GM21423 (cell line): ENCODE results near the gene PPT2.

Source experiments
- ATAC-seq: cut with Tn5 transposase; IDR thresholded peaks from one replicate; pipeline ENCODE4 v1.9.1; 2021; ENCODE audit warnings: mild to moderate bottlenecking, moderate library complexity; ENCODE audit not compliant: unreplicated experiment

The PPT2 gene, protein sequence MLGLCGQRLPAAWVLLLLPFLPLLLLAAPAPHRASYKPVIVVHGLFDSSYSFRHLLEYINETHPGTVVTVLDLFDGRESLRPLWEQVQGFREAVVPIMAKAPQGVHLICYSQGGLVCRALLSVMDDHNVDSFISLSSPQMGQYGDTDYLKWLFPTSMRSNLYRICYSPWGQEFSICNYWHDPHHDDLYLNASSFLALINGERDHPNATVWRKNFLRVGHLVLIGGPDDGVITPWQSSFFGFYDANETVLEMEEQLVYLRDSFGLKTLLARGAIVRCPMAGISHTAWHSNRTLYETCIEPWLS

DNA sequence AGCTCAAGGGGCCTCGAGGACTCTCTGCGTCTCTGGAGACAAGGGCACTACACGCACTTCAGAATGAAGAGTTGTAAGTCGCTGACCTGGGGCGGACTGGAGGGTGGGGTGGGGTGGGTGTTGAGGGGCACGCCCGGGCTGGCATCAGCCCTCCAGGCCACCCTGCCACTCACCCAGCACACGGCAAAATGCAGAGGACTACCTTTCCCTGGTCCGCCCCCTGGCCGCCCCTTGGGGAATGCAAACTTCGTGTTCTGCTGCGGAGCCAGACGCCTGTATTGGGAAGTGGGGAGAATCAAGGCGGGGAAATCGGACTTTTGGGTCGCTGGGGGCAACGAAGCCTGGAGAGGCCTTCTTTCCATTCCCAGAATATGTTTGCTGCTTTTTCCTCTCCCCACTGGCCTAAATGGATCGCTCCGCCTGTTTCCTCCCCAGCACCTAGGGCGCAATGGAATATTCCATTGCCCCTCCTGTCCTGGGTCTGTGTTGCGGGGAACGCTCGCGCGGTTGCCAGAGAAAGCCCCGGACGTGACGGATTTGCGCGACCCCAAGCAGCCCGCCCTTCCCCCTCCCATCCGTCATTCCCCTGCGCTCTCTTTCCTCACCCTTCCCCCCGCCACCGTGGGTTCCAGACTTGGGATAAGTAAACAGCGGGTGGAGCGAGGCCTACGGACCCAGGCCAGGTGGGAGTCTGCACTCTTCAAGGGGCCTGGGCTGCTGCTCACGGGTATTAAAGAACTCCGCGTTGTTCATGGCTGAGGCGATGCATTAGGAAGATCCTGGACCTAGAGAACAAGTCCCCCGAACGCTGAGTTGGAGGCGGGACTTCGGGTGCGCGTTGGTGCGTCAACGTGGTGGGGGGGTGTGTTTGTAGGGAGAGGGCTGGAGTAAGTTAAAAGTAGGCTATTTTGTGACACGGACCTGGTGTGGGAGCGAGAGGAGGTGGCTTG, at the start of gene PPT2:
TSS of gene PPT2 (plus strand) at position 578 of the 950 bp plus-strand sequence. CDS start 454 bp downstream, outside the sequence.
- no peak for ATAC-seq

DNA sequence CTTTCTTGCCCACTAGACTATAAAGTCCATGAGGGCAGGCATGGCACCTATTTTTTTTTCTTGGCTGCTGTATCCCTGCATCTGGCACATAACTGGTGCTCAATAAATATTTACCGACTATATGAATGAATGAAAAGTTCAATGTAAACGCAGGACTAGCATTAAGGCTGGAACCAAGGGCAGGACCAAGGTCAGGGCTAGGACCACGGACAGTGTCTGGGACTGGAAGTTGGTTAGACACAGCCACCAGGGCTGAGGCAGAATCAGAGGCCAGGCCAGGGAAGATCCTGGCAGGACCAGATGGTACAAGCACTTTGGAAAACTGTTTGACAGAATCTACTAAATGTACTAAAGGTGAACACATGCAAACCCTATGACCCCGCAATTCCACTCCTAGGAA, 48.5 kb upstream of the PPT2 start:
- ATAC-seq = no peak

DNA sequence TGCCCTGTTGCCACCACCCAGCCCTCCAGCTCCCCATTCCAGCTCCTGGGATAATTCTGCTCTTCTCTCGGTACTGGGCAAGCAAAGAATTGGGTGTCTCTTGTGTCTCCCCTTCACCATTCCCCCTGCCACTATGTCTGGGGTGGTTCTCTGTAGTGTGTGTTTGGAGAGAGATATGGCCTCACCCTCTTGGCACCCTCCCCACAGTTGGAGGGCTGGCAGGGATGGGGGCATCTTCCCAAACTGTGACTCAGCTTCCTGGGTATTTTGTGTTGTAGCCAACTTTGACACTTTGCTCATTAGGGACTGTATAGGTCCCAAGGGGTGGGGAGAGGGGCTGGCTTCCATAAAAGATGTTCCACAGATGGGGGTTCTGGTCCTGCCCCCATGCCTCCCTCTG, 46.5 kb upstream of the PPT2 start:
- ATAC-seq = no peak

DNA sequence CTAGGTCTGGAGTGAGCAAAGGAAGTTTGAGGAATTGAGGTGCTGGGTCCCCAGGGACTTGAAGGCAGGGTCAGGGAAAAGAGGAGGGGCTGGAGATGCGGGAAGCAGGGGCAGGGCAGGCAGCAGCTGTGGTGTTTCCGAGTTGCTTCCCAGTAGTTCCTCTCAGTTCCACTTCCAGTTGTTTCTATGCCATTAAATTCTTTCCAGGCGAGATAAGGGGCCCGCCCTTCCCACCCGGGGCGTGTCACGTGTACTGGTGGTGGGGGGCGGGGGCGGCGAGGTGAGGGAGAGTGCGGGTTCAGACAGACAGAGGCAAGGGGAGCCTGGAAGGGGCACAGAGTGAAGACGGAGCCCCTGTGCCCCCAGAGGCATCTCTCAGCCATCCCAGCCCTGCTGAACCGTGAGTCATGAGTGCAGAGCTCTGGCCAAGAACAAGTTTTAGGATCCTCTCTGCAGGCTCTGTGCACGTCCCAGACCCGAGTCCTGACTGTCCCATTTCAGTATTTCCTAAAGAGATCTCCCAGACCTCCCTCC, 45.8 kb upstream of the PPT2 start:
- no peak for ATAC-seq

DNA sequence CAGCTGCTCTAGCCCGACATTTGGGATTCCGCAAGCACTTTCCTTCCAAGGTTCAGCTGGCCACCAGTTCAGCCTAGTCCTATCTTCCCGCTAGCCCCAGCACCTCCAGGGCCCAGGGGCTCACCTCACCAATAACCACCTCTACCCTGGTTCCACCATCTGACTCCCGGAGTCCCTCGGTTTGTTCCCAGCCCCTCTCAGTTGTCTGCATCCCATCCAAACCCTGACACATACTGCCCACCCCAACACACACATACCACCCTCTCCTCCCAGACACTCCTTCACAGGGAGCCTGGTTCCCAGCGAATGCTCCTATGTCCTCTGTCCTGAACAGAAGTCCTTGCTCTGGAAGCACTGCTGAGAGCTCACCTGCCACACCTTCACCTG, 45.2 kb upstream of the PPT2 start:
- ATAC-seq = no peak

DNA sequence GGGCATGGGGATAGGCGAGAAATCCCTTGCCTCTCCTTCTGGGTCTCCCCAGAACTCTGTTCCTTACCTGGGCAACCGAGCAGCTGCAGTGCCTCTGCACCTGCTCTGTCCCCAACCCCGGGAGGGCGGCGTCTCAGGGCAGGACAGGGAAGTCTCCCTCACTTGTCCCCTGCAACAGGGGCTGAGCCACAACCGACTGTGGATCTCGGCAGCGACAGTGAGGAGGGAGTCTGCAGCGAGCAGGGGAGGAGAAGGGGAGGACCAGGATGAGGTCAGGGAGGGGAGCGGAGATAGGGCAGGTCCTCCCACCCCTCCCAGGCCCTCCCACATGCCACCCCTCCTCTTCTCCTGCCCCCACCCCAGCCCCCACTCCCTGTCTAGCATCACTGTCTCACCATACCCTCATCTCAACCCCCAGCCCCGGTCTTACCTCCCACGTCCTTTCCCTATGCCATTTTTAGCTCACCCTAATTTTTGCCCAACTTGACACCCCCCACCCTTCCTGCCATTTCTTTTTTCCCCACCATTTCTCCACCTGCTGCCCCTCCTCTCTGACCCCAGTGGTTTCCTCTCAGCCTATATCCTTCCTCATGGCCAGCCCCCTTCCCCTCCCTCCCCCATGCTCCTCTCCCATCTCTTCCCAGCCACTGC, 44.7 kb upstream of the PPT2 start, which contains the start of gene TNXB:
TSS of gene TNXB (minus strand) at position 225 of the 651 bp plus-strand sequence. CDS start 11,140 bp downstream, outside the sequence.
- ATAC-seq = no peak

DNA sequence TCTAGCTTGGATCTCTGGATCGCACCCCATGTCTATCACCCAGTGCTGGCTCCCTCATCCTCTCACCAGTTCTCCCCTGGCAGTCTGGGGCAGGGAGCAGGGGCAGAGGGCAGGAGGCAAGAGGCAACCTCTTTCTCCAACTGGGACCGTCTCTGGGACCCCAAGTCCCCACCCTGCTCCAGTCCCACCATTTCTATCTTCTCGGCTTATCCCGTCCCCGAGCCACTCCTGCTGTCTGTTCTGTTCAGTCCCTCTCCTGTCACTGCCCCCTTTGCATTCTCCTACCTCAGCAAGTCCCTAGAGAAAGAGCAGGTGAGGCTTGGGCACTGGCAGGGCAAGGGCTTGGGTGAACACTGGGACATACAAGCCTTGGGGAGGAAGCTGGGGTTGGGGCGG, 44.2 kb upstream of the PPT2 start:
- no peak for ATAC-seq

DNA sequence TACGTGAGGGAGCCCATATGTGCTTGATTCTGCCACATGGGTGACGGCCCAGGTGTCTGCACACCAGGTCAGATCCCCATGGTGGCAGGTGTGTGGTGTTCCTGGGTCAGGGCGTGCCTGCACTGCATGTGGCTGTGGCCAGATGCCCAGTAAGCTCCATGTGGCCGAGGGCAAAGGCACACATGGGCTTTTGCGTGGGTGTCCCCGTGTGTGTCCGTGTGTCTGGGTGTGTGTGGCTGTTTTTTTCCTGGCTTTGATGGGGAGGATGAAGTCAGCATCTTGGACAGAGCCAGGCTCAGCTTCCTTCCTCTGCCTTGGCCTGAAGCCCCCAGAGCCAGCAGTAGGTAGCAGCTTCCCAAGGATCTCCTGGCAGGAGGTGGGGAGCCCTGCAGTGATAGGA, 43.3 kb upstream of the PPT2 start:
- no peak for ATAC-seq

DNA sequence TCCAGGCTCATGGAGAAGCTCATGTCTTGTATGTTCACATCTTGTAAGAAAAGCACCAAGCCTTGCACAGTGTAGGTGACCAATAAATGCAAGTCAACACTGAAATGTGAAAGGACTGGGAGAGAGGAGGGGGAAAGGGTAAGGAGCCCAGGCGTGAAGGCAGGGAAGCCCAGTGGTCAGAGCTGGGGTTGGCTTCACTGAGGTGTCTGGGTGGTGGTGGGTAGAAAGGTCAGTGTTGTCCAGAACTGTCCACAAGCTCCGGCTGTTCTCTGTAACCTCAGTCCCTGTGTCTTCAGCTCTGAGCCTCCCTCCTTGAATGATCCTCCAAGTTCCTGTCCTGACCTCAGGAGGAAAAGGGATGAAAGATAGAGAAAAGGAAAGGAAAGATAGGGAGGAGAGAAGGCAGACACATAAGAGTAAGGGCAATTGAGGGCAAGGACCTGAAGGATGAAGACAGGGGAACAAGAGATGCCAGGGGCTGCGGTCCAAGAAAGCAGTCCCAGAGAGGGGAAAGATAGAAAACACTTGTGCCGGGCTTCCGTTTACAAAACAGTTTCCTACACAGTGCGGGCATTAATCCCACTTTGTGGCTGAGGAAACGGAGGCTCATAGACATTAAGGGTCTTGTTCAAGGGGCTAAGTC, 42.4 kb upstream of the PPT2 start:
- ATAC-seq = no peak

DNA sequence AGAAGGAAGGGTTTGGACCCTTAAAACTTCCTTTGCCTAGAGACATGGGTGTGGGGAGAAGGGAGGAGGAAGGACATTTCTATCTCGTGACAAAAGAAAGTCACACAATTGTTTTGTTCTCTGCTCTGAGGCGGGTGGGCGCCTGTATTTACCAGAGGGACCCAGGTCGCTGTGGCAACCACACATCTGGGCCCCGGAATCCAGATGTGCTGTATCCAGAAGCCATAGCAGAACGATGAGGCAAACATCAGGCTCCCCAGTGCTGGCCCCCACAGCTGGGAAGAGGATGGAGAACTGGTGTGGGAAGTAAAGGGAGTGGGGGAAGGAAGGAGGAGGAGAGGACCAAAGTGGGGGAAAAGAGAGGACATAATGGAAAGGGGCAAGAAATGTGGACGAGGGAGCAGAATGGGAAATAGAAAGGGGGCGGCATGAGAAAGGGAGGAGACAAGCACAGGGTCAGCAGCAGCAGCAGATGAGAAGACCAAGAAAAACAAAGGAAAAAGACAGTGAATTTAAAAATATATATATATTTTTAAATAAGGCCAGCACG, 41.4 kb upstream of the PPT2 start:
- ATAC-seq = no peak

DNA sequence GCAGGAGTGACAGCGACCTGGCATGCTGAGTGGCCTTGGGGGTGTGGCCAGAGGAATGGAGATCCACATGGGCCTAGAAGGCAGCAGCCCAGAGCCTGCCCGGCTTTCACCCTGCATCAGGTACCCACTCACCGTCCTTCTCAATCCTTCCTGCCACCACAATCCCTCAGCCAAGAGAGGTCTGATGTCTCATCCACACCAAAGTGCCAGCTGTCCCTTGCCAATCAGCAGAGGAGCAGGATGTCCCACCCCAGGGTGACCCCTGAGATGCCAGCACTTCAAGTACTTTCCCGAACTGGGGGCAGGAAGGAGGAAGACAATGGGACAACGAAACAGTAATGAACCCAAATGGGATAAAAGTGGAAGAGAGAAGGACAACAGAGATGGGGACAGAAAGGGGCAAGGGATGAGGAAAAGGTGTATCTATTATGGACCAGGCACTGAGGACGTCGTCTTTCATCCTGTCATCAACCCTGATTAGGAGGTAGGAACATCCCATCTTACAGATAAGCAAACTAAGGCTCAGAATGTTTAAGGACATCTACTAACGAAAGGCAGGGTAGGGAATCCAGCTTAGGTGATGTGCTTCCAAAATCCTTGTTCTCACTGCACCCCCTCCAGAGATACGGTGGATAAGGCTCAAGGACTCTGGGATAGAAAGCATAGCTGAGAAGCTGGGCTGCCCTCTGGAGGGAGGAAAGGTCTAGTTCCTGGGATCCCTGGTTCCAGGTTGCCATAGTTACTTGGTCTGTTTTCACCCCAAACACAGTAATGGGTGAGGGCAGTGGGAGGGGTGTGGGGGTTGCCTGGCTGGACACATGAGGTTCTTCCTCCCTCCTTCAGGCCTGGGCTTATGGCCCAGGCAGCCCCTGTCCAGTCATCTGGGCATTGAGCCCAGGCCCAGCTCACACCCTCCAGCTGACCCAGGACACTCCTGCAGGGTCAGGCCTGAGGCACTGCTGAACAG, 40.3 kb upstream of the PPT2 start:
- no peak for ATAC-seq

DNA sequence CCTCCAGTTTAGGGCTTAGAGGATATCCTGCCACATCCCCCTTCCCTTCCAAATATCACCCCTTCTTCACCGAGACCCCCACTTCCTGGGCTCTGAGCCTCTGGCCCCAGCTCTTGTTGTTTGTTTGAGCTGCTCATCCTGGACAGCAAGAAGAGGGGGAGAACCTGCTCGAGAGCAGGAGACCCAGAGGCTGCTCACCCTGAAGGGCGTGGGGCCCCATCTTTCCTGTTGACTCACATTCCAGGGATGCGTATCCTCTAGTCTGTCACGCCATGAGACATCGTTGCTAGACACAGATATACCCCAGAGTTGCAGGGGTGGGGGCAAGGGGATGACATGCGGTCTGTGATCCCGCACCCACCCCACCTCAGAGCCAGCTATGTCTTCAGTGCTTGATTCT, 39.1 kb upstream of the PPT2 start:
- ATAC-seq = no peak

DNA sequence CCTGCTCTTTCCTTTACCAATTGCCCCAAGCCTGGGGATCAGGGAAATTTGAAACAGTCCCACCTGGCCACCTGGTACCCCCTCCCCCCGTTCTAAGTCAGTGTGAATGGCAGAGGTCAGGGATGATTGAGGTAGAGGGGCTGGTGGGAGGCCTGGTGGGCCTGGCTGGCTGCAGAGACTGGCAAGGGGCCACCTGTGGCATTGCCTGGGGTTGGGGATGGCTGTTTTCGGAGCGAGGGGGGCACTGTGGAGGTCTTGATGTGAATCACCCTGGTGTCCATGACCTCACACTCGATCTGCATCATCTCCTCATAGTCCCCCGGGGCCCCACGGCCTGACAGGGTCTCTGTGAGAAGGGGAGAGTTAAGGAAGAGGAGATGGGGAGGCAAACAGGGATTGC, 38.3 kb upstream of the PPT2 start:
- no peak for ATAC-seq

DNA sequence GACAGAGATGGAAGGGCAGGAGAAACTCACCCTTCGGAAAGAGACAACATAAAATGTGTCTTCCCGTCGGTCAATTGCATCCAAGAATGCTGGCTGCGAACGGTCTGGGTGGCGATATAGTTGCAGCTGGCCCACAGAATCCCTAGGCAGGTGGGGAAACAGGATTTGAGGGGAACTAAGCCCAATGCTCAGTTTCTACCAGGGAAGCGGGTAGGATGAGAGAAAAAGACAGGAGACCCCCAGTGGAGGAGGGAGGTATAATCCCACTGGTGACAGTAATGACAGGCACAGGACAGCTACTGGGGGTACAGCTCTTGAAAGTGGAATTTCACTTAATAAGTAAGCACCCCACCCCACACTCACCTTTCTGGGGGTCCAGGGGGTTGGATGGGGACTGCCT, 37.3 kb upstream of the PPT2 start:
- ATAC-seq = no peak

DNA sequence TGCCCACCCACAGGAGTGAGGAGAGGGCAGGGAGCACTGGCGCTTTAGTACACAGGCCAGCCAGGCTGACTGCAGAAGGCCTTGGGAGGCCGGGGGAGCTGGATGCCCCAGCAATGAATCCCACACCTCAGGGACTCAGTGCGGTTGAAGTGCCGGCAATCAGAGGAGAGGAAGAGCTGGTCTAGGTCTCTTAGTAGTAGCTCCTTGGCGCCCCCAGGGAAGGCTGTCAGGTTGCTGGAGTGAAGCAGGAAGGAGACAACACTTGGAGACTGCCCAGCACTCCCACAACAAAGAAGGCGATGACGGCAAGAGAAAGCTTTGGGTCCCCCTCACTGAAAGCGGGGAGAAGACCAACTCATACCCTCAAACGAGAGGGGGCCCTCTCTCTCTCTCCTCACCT, 36.5 kb upstream of the PPT2 start:
- no peak for ATAC-seq

DNA sequence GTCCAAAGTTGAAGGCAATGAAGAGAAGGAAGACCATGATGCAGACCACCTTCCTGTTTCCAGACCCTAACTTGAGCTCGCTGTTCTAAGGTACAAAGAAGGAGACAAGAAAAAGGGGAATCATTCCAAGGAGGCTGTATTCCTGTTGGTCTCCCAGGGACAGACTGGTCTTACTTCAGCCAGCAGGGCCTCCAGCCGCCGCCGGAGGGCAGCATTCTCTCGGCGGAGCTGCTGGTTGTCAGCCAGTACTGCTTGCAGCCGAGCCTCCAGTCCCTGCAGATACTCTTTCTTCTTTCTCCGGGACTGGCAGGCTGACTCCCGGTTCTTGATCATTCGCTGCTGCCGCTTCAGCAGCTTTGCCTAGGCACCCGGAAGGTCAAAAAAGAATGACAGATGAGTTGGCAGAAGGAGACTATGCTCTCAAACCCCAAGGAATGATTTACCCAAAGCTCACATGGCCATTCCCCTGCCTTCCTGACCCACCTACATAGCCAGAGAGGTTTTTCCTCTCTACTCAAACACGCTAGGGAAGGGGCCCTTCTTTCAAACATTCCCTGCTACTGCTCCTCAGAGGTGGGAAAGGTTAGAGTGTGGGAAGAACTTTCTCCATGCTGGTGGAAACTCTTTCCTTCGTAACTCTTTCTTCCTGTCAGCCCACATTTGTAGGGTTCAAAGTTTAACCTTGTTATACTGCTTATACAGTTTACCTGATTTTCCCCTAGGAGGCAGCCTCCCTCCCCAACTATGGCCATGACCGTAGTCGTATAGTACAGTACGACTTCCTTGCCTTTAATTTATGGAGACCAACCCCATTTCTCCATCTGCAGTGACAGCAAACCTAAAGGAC, 34.9 kb upstream of the PPT2 start:
- ATAC-seq = no peak

DNA sequence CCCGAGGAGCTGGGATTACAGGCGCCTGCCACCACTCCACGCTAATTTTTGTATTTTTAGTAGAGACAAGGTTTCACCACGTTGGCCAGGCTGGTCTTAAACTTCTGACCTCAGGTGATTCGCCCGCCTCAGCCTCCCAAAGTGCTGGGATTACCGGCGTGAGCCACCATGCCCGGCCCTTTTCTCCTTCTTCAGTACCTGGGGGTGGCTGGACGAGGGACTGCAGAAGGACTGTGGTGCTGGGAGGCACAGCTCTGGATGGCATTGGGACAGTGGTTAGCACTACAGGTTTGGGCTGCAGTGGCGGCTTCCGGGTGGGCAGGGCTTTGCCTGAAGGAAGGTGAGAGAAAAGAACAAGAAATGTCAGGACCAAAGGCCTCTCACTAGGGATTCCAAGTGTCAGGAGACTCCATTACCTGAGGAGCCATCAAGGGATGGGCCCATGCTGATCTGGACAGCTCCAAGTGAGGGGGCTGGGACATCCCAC, 33.3 kb upstream of the PPT2 start:
- ATAC-seq = no peak

DNA sequence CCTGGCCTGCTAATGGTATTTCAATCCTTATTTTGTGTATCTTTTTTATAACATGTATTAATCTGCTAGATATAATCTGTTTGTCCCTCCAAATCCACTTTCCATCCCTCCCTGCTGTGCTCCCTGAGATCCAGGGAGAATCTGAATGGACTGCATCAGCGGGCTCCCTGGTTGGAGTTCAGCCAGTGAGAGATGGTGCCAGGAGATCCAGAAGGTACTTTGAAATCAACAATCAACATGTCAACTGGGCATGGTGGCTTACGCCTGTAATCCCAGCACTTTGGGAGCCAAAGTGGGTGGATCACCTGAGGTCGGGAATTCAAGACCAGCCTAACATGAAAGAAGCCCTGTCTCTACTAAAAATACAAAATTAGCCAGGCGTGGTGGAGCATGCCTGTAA, 30.3 kb upstream of the PPT2 start:
- ATAC-seq = no peak
